ENCODE measurements around the gene MRPL52. TPM values are rescaled to one million over a fixed set of nuclear protein-coding genes. Genes with fewer than 3 reads are reported as not detected.

MRPL52 gene
- total and polyA plus RNA-seq, 8 donors: 25.2 to 194 (median 134) TPM; not detected in 1

DNA sequence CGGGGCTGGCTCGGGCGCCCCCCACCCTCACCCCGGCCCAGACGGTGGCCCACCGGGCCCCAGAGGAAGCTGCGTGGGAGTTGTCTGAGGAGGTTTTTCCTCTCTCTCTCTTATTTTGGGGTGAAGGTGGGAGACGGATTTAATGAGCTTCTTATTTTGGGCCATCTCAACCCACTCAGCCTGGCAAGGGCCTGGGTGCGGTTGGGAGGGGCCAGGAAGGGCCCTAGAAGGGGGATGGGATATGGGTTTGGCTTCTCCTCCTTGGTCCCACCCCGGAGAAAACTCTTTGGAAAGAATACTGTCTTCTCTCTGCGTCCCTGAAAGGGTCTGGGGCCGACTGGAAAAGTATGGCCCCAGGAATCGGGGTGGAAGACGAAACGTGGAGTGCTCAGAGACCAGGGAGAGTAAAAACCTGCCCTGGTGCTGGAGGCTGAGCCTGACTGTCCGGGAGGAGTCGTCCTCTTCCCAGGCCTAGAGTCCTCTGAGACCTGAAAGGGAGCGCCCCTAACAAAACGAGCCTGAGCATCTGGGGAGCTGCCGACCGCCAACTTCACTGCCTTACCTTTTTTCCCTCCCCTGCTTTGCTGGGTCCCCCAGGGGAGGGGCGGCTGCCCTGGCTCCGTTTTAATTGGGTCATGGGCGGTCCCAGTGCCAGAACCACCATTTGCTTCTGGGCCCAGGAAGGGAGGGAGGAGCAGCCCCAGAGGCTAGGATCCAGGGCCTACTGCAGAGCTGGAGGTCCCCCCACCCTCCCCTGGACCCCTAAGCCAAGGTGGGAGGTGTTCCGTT lies 8.3 kb downstream of the MRPL52 start:
- Histone ChIP-seq H3K4me1 (peaks cover 15 to 59% (median 44%) of the 10 kb centered on the region in 4 donors), H3K27ac (peak overlapping the region; percentile 90 to 97 (median 93)), H3K9me3 (no peaks in the 10 kb centered on the region), H3K36me3 (peaks cover 28 to 47% (median 44%) of the 10 kb centered on the region in 4 donors), H3K27me3 (no peaks in the 10 kb centered on the region), H3K4me3 (peak overlapping the region; percentile 68 to 95 (median 74))
- intact Hi-C loops (cut with DNase I; ENCODE audit: low total_unique reads): no loop called here
- 7 to 20% (median 15%) methylated on average over 15 to 25 of the region's 25 CpGs for WGBS, 5 donors
- TF ChIP-seq, protein P1, sequence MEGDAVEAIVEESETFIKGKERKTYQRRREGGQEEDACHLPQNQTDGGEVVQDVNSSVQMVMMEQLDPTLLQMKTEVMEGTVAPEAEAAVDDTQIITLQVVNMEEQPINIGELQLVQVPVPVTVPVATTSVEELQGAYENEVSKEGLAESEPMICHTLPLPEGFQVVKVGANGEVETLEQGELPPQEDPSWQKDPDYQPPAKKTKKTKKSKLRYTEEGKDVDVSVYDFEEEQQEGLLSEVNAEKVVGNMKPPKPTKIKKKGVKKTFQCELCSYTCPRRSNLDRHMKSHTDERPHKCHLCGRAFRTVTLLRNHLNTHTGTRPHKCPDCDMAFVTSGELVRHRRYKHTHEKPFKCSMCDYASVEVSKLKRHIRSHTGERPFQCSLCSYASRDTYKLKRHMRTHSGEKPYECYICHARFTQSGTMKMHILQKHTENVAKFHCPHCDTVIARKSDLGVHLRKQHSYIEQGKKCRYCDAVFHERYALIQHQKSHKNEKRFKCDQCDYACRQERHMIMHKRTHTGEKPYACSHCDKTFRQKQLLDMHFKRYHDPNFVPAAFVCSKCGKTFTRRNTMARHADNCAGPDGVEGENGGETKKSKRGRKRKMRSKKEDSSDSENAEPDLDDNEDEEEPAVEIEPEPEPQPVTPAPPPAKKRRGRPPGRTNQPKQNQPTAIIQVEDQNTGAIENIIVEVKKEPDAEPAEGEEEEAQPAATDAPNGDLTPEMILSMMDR (IDR thresholded peaks at IDR 0.05): no peak
- peak in 2 of 3 donors; percentile 31 to 36 for TF ChIP-seq POLR2AphosphoS5 (IDR thresholded peaks at IDR 0.05)
- peak in 1 of 2 donors; percentile 69 for DNase-seq

DNA sequence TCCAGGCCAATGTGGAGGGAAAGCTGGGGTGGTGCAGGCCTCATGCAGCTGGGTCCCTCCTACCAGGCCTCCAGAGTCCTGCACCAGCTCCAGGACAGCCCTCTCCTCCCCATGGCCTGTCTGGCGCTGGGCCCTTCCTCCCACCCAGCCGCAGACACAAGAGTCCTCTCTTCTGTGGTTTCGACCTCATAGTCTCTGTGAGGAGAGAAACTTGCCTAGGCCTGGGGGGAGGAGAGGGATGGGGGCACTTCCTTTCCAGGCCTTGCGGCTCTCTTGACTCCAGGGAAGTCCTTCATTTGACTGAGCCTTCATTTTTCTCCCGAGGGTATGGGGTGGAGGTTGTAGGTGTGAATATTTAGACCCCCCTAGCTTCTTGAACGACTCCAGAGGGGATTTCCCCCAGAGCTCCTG lies 8.9 kb downstream of the MRPL52 start:
- WGBS, 5 donors: 22 to 45% (median 26%) methylated on average over 4 to 6 of the region's 6 CpGs
- Histone ChIP-seq H3K27ac (peak overlapping the region; percentile 20 to 97 (median 93)), H3K4me3 (peak overlapping the region; percentile 68 to 95 (median 74)), H3K4me1 (peaks cover 15 to 64% (median 44%) of the 10 kb centered on the region in 4 donors), H3K36me3 (peaks cover 35 to 48% (median 45%) of the 10 kb centered on the region in 4 donors), H3K27me3 (no peaks in the 10 kb centered on the region), H3K9me3 (no peaks in the 10 kb centered on the region)
- intact Hi-C loops (cut with DNase I; ENCODE audit: low total_unique reads): no loop called here
- TF ChIP-seq EP300 (IDR thresholded peaks at IDR 0.05) (no peak), POLR2AphosphoS5 (IDR thresholded peaks at IDR 0.05) (no peak), POLR2A (IDR thresholded peaks at IDR 0.05) (no peak)
- TF ChIP-seq, protein P1 (IDR thresholded peaks at IDR 0.05): no peak
- peak in 1 of 2 donors; percentile 66 for DNase-seq

DNA sequence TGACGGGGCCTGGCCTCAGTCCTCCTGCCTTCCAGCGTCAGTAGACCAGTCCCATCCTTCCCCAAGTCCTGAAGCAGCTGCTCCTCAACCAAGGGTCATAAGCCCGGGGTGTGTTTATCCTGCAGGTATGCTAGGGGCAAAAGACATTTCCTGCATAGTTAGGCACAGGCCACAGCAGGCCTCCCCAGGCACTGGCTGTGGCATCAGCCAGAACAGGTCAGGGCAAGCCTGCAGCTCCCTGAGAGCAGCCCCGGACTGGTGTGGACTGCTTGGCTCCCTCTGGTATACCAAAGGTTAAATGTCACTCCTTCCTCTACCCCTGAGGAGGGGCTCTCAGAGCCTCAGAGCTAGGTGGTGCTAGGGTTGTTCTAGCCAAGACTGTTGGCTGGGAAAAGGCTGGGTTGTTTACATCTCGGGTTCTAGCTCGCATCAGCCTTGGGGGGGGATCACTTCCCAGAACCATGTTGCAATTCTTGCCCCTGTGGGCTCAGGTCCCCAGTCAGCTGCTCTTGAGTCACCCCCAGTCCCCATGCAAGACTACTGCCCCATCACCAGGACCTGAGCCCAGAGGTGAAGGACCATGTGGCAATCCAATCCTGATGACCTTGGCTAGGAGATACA lies 9.6 kb downstream of the MRPL52 start:
- DNase-seq: no peak
- Histone ChIP-seq H3K27me3 (no peaks in the 10 kb centered on the region), H3K27ac (peak overlapping the region; percentile 20 to 97 (median 93)), H3K9me3 (no peaks in the 10 kb centered on the region), H3K4me3 (peak overlapping the region; percentile 68 to 95 (median 74)), H3K4me1 (peaks cover 15 to 64% (median 44%) of the 10 kb centered on the region in 4 donors), H3K36me3 (peaks cover 36 to 48% (median 45%) of the 10 kb centered on the region in 4 donors)
- 42 to 60% (median 48%) methylated on average over 6 of the region's 6 CpGs for WGBS, 5 donors
- TF ChIP-seq POLR2AphosphoS5 (IDR thresholded peaks at IDR 0.05): peak in 2 of 3 donors; percentile 14 to 46
- TF ChIP-seq, protein P1 (IDR thresholded peaks at IDR 0.05): no peak
- intact Hi-C loops (cut with DNase I; ENCODE audit: low total_unique reads): no loop called here

DNA sequence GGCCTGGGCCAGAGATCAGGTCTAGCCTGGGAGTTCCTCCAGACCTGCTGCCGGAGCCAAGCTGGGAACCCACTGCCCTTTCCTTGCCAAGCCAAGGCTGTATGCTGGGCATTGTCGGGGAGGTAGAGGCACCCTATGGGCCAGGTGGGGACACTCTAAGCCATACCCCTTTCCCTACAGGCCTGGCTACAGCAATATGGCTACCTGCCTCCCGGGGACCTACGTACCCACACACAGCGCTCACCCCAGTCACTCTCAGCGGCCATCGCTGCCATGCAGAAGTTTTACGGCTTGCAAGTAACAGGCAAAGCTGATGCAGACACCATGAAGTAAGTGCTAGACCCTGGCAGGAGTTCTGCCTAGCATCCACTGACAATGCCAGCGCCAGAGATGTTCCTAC lies 11.6 kb downstream of the MRPL52 start:
- Histone ChIP-seq H3K4me3 (no peak overlapping the region), H3K4me1 (peaks cover 21 to 74% (median 49%) of the 10 kb centered on the region in 4 donors), H3K36me3 (peaks cover 54 to 57% (median 56%) of the 10 kb centered on the region in 4 donors), H3K27me3 (no peaks in the 10 kb centered on the region), H3K27ac (peak overlapping the region in 3 of 5 donors; percentile 27 to 96 (median 39)), H3K9me3 (no peaks in the 10 kb centered on the region)
- intact Hi-C loops (cut with DNase I; ENCODE audit: low total_unique reads): loop anchor here (10.0 kb wide), 1 partner anchor 287 kb away; no protein-coding TSS in a partner anchor
- no peak for DNase-seq
- WGBS, 5 donors: 92 to 96% (median 94%) methylated on average over 8 to 9 of the region's 9 CpGs
- TF ChIP-seq, protein P1 (IDR thresholded peaks at IDR 0.05): no peak

Measured in stomach (tissue), 9 donors.